ENCODE results near the gene SMIM11. TPM values are rescaled to one million over a fixed set of nuclear protein-coding genes. Genes with fewer than 3 reads are reported as not detected.

SMIM11 gene
- total and polyA plus RNA-seq, 2 experiments from 2014 or later: 3.5 to 8.9 TPM

DNA sequence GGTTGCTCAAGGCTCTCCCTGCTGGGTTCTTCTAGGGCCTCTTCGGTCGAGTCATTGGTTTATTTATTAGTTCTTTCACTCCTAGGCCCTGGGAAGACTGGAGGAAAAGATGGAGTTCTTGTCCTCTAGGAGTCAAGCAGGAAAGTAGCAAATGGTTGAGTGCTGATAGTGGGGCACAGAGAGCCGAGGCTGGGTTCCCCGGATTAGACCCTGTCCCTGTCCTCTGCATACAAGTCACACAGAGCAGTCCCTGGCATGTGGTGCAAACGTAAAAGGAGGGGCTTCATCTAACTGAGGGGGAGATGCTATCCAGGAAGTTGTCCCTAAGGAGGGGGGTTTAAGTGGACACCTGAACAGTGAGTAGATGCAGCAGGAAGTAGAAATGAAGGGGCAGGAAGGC is 30.7 kb upstream of the SMIM11 start:
- Mint-ChIP-seq H3K36me3 (ENCODE audit: low read depth) (no peaks in the 10 kb centered on the region), H3K4me3 (no peak overlapping the region), H3K27ac (no peak overlapping the region; the same call in 1 of the 2 replicates), H3K9me3 (no peaks in the 10 kb centered on the region), H3K27me3 (ENCODE audit: insufficient read depth, low read depth, poor library complexity) (peaks cover 5% of the 10 kb centered on the region), H3K4me1 (no peaks in the 10 kb centered on the region; the same call in 2 of the 3 replicates)
- no peaks in the 10 kb centered on the region for H4K20me1 ChIP-seq (replicated peaks; ENCODE audit: insufficient read depth)
- no peak overlapping the region for H3K4me3 ChIP-seq
- H3K4me2 ChIP-seq: no peak overlapping the region
- no peaks in the 10 kb centered on the region for H3K4me1 ChIP-seq (ENCODE audit: insufficient read depth)
- 0 out of 2 replicates have a peak, but pooled peaks cover 2% of the 10 kb centered on the region for H3F3A ChIP-seq (replicated peaks; ENCODE audit: low read depth)
- no peak for ATAC-seq
- DNase-seq (ENCODE audit: low spot score): no peak
- H3K9me2 ChIP-seq (ENCODE audit: insufficient read depth): no peaks in the 10 kb centered on the region
- no peaks in the 10 kb centered on the region for H3K27me3 ChIP-seq (ENCODE audit: insufficient read depth)
- H3K36me3 ChIP-seq (ENCODE audit: insufficient read depth): no peaks in the 10 kb centered on the region
- TF ChIP-seq POLR2AphosphoS5 (IDR thresholded peaks at IDR 0.05; ENCODE audit: low read depth) (no peak), CREB1 (CRISPR knock-in tag; IDR thresholded peaks at IDR 0.05; ENCODE audit: low read depth) (no peak), EZH2 (IDR thresholded peaks at IDR 0.05; ENCODE audit: low read depth, unreplicated experiment) (no peak), JUNB (IDR thresholded peaks at IDR 0.05; ENCODE audit: unreplicated experiment) (no peak), ZNF331 (CRISPR knock-in tag; IDR thresholded peaks at IDR 0.05; ENCODE audit: low read depth) (no peak), EZH2phosphoT487 (IDR thresholded peaks at IDR 0.05; ENCODE audit: unreplicated experiment) (no peak), STAT1 (IDR thresholded peaks at IDR 0.05; ENCODE audit: unreplicated experiment) (no peak), NANOG (IDR thresholded peaks at IDR 0.05; ENCODE audit: borderline replicate concordance) (no peak), ZNF114 (CRISPR knock-in tag; IDR thresholded peaks at IDR 0.05) (no peak)
- TF ChIP-seq, protein P1, sequence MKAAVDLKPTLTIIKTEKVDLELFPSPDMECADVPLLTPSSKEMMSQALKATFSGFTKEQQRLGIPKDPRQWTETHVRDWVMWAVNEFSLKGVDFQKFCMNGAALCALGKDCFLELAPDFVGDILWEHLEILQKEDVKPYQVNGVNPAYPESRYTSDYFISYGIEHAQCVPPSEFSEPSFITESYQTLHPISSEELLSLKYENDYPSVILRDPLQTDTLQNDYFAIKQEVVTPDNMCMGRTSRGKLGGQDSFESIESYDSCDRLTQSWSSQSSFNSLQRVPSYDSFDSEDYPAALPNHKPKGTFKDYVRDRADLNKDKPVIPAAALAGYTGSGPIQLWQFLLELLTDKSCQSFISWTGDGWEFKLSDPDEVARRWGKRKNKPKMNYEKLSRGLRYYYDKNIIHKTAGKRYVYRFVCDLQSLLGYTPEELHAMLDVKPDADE (IDR thresholded peaks at IDR 0.05): no peak
- TF ChIP-seq, protein P2, sequence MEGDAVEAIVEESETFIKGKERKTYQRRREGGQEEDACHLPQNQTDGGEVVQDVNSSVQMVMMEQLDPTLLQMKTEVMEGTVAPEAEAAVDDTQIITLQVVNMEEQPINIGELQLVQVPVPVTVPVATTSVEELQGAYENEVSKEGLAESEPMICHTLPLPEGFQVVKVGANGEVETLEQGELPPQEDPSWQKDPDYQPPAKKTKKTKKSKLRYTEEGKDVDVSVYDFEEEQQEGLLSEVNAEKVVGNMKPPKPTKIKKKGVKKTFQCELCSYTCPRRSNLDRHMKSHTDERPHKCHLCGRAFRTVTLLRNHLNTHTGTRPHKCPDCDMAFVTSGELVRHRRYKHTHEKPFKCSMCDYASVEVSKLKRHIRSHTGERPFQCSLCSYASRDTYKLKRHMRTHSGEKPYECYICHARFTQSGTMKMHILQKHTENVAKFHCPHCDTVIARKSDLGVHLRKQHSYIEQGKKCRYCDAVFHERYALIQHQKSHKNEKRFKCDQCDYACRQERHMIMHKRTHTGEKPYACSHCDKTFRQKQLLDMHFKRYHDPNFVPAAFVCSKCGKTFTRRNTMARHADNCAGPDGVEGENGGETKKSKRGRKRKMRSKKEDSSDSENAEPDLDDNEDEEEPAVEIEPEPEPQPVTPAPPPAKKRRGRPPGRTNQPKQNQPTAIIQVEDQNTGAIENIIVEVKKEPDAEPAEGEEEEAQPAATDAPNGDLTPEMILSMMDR (conservative IDR thresholded peaks at IDR 0.05; ENCODE audit: low read depth in 2 of 2): no peak
- TF ChIP-seq, protein P3, sequence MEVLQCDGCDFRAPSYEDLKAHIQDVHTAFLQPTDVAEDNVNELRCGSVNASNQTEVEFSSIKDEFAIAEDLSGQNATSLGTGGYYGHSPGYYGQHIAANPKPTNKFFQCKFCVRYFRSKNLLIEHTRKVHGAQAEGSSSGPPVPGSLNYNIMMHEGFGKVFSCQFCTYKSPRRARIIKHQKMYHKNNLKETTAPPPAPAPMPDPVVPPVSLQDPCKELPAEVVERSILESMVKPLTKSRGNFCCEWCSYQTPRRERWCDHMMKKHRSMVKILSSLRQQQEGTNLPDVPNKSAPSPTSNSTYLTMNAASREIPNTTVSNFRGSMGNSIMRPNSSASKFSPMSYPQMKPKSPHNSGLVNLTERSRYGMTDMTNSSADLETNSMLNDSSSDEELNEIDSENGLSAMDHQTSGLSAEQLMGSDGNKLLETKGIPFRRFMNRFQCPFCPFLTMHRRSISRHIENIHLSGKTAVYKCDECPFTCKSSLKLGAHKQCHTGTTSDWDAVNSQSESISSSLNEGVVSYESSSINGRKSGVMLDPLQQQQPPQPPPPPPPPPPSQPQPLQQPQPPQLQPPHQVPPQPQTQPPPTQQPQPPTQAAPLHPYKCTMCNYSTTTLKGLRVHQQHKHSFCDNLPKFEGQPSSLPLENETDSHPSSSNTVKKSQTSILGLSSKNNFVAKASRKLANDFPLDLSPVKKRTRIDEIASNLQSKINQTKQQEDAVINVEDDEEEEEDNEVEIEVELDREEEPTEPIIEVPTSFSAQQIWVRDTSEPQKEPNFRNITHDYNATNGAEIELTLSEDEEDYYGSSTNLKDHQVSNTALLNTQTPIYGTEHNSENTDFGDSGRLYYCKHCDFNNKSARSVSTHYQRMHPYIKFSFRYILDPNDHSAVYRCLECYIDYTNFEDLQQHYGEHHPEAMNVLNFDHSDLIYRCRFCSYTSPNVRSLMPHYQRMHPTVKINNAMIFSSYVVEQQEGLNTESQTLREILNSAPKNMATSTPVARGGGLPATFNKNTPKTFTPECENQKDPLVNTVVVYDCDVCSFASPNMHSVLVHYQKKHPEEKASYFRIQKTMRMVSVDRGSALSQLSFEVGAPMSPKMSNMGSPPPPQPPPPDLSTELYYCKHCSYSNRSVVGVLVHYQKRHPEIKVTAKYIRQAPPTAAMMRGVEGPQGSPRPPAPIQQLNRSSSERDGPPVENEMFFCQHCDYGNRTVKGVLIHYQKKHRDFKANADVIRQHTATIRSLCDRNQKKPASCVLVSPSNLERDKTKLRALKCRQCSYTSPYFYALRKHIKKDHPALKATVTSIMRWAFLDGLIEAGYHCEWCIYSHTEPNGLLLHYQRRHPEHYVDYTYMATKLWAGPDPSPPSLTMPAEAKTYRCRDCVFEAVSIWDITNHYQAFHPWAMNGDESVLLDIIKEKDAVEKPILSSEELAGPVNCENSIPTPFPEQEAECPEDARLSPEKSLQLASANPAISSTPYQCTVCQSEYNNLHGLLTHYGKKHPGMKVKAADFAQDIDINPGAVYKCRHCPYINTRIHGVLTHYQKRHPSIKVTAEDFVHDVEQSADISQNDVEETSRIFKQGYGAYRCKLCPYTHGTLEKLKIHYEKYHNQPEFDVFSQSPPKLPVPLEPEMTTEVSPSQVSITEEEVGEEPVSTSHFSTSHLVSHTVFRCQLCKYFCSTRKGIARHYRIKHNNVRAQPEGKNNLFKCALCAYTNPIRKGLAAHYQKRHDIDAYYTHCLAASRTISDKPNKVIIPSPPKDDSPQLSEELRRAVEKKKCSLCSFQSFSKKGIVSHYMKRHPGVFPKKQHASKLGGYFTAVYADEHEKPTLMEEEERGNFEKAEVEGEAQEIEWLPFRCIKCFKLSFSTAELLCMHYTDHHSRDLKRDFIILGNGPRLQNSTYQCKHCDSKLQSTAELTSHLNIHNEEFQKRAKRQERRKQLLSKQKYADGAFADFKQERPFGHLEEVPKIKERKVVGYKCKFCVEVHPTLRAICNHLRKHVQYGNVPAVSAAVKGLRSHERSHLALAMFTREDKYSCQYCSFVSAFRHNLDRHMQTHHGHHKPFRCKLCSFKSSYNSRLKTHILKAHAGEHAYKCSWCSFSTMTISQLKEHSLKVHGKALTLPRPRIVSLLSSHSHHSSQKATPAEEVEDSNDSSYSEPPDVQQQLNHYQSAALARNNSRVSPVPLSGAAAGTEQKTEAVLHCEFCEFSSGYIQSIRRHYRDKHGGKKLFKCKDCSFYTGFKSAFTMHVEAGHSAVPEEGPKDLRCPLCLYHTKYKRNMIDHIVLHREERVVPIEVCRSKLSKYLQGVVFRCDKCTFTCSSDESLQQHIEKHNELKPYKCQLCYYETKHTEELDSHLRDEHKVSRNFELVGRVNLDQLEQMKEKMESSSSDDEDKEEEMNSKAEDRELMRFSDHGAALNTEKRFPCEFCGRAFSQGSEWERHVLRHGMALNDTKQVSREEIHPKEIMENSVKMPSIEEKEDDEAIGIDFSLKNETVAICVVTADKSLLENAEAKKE (CRISPR knock-in tag; IDR thresholded peaks at IDR 0.05): no peak
- TF ChIP-seq, protein P4, sequence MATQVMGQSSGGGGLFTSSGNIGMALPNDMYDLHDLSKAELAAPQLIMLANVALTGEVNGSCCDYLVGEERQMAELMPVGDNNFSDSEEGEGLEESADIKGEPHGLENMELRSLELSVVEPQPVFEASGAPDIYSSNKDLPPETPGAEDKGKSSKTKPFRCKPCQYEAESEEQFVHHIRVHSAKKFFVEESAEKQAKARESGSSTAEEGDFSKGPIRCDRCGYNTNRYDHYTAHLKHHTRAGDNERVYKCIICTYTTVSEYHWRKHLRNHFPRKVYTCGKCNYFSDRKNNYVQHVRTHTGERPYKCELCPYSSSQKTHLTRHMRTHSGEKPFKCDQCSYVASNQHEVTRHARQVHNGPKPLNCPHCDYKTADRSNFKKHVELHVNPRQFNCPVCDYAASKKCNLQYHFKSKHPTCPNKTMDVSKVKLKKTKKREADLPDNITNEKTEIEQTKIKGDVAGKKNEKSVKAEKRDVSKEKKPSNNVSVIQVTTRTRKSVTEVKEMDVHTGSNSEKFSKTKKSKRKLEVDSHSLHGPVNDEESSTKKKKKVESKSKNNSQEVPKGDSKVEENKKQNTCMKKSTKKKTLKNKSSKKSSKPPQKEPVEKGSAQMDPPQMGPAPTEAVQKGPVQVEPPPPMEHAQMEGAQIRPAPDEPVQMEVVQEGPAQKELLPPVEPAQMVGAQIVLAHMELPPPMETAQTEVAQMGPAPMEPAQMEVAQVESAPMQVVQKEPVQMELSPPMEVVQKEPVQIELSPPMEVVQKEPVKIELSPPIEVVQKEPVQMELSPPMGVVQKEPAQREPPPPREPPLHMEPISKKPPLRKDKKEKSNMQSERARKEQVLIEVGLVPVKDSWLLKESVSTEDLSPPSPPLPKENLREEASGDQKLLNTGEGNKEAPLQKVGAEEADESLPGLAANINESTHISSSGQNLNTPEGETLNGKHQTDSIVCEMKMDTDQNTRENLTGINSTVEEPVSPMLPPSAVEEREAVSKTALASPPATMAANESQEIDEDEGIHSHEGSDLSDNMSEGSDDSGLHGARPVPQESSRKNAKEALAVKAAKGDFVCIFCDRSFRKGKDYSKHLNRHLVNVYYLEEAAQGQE (IDR thresholded peaks at IDR 0.05; ENCODE audit: unreplicated experiment): no peak
- H2AFZ ChIP-seq: no peak overlapping the region
- no peak overlapping the region for H3K27ac ChIP-seq (ENCODE audit: low read depth)
- no peaks in the 10 kb centered on the region for H3K79me2 ChIP-seq (replicated peaks; ENCODE audit: insufficient read depth)
